Stimulated activated CD8-positive, alpha-beta memory T cell treated with anti-CD3 and anti-CD28 coated beads, Interleukin-7, amount 100 ng/mL, for 1 hour (primary cell): ENCODE results near the gene SHOX.

Source experiments
- DNase-seq, 2 donors: peaks; one replicate each; pipeline ENCODE4 v3.0.0-alpha.2; 2020; ENCODE audit warnings: low read depth in 2 of 2

SHOX gene

DNA sequence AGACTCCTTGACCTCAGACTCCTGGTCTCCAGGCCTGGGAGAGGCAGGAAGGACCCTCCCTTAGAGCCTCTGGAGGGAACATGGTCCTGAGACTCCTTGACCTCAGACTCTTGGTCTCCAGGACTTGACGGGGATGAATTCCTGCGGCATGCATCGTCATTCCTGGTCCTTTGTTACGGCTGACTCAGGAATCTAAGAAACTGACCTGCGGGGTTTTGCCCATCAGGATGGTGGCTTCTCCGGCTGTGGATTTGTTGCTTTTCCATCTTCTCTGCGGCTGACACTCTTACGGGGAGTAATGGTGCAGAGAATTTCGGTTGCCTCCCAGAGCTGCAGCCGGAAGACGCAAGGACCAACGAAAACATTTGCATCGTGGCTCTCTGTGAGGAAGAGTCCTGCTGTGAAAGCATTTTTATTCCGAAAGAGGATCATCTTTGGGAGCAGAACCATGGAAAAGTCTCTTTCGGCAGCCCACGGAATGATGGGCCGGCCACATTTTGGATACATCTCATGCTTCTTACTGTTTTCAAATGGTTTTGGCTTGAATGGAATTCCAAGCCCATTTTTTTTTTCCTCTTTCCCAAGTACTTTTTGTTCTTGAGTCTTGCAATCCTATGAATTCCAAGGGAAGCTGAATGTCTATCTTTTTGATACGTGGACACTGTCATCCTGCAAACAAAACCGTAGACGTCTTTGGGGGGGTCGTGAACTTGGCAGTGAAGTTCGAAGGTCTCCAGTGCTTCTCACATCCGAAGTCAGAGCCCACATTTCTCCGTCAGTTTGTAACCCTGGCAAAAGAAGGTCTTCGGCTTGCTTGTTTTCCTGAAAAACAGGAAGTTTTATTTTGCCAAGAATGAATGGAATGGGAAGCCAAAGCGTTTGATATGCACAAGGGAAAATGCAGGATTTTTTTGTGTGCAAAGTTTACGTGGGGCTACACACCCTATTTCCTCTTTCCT lies 36.5 kb downstream of the SHOX start:
- no peak for DNase-seq

- no peak for DNase-seq
Measured at GRCh38 chrX:670645-671044, 40.1 kb downstream of the SHOX start.

- DNase-seq = no peak
Measured at GRCh38 chrX:672931-673330, 42.3 kb downstream of the SHOX start.

DNA sequence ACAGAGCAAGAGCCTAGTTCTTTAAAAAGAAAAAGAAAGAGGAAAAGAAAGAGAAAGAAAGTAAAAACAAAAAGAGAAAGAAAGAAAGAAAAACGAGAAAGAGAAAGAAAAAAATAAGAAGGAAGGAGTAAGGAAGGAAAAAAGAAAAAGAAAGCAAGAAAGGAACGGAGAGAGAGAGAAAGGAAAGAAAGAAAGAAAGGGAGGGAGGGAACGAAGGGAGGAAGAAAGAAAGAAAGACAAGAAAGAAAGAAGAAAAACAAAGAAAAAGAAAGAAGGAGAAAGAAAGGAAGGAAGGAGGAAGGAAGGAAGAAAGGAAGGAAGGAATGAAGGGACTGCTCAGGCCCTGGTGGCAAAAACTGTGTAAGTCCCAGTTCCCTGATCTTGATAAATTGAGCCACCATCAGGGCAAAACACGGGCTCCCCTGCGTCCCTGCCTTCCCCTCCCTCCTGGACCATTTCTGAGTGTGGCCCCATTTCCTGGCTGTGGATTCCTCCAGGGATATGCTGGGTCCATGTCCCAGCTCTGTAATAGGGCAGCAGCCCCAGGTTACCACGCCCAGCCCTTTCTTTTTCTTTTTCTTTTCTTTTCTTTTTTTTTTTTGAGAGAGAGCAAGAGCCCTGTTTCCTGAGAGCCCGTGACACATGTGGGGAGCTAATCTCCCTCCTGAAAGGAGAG lies 44.8 kb downstream of the SHOX start:
- no peak for DNase-seq

DNA sequence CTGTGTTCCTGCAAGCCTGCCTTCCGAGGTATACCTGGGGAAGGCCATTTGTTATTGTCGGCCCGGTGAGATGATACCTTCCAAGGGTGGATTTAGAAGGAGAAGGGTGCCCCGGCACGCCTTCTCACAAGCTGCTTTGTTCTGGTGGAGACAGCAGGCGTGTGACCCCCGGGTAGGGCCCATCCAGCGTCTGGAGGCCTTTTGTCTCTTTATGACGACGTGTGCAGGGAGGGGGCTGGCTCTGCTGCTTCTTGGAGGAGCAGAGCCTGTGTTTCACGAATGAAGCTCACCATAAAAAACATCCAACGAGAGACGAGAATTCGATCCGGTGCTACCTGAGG lies 45.3 kb downstream of the SHOX start:
- no peak for DNase-seq

GRCh38 chrX:677376-677775 lies 46.8 kb downstream of the SHOX start:
- no peak for DNase-seq

GRCh38 chrX:679291-679979 lies 48.8 kb downstream of the SHOX start:
- DNase-seq = no peak

GRCh38 chrX:680062-680461 lies 49.5 kb downstream of the SHOX start:
- DNase-seq = no peak

DNA sequence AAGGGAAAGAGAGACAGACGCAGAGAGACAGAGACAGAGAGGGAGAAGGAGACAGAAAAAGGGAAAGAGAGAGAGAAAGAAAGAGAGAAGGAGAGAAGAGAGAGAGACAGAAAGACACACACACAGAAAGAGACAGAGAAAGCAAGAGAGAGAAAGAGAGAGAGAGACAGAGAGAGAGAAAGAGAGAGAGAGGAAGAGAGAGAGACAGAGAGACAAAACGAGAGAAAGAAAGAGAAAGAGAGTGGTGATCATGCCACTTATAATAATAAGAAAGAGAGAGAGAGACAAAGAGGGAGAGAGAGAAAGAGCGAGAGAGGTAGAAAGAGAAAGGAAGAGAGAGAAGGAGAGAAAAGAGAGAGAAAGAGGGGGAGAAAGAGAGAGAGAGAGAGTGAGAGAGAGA lies 51.4 kb downstream of the SHOX start:
- DNase-seq = no peak

DNA sequence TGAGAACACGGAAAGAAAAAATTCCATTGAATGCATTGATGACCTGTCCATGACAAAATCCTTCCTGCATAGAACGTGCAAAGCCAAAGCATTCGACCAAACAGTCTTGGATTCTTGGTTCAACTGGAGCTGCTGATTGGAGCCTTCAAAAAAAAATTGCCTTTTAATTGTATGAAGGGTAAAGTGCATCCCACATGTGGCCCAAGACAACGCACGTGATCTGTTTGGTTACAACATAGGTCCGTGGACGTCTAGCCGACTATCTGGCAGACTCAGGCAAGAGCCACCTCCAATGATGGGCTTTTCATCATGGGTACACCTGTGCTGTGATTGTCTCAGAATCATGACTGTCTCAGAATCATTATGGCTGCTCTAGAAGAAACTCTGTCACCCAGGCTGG lies 52.3 kb downstream of the SHOX start:
- DNase-seq = no peak

GRCh38 chrX:683576-683975 lies 53.0 kb downstream of the SHOX start:
- DNase-seq = no peak

DNA sequence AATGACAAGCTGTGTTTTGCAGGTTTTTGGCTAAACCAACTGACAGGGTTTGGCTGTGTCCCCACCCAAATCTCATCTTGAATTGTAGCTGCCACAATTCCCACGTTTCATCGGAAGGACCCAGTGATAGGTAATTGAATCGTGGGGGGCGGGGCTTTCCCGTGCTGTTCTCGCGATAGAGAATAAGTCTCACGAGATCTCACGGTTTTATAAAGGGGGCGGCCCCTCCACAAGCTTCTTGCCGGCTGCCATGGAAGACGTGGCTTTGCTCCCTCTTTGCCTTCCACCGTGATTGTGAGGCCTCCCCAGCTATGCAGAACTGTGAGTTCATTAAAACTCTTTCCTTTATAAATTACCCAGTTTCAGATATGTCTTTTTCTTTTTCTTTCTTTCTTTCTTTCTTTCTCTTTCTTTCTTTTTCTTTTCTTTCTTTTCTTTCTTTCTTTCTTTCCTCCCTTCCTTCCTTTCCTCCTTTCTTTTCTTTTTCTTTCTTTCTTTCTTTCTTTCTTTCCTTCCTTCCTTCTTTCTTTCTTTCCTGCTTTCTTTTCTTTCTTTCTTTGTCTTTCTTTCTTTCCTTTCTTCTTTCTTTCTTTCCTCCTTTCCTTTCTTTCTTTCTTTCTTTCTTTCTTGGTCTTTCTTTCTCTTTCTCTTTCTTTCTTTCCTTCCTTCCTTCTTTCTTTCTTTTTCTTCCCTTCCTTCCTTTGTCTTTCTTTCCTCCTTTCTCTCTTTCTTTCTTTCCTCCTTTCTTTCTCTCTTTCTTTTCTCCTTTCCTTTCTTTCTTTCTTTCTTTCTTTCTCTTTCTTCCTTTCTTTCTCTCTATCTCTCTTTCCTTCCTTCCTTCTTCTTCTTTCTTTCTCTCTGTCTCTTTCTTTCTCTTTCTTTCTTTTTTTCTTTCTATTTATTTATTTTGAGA lies 54.8 kb downstream of the SHOX start:
- no peak for DNase-seq

DNA sequence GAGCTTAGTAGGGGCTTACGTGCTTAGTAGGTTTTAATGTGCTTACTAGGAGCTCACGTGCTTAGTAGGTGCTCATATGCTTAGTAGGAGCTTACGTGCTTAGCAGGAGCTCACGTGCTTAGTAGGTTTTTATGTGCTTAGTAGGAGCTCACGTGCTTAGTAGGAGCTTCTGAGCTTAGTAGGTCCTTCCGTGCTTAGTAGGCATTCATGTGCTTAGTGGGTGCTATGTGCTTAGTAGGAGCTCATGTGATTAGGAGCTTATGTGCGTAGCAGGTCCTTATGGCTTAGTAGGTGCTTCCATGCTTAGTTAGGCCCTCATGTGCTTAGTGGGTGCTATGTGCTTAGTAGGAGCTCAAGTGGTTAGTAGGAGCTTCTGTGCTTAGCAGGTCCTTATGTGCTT lies 59.4 kb downstream of the SHOX start:
- no peak for DNase-seq

DNA sequence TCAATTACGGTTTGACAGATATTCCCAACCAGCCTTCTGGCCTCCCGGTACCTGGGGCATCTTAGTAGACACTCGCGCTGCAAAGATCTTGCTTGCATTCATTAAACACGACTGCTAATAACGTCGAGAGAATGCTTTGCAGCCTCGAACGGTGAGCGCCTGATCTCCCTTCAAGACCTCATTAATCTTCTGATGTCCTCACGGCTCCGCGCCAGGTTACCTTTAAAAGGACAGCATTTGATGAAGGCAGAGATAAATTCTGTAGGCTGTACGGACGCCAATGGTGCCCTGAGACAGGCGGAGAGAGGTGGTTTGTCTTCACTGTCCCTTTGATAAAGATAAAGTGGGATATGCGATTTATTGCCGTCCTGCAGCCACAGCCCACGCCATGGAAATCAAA lies 64.2 kb downstream of the SHOX start:
- no peak for DNase-seq

DNA sequence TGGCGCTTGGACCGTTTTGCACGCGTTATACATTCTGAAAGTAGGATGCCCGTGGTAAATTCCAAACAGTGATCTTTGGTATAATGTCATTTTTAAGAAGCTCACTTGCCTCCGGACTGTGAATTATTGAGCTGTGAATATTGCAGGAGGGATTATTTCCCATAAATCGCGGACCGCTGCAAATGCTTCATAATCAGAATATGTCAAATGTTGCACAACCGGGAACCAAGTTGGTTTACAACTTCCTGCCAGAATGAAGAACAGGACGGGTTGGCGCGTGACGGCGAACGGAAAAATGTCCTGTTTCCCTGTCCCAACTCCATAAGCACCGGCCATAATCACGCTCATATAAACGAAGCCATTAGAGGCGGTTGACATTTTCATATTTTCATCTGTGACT lies 67.6 kb downstream of the SHOX start:
- DNase-seq = no peak

- no peak for DNase-seq
Measured at GRCh38 chrX:700936-701335, 70.3 kb downstream of the SHOX start.

- no peak for DNase-seq
Measured at GRCh38 chrX:701673-702072, 71.1 kb downstream of the SHOX start.

DNA sequence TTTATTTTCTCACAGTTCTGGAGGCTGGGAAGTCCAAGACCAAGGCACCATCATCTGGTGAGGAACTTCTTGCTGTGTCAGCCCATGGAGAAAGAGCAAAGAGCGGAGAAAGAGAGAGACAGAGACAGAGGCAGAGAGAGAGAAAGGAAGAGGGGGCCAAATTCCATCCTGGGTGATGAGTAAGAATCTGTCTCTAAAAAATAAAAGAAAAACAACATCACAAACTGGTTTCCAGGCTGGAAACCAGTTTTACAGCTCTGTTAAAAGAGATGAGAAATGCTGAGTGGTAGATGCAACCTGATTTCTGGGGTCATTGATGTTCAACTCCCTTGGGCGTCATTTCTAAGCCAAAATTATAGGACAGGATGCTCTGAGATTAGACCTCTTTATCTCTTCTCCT lies 72.9 kb downstream of the SHOX start:
- DNase-seq = no peak

DNA sequence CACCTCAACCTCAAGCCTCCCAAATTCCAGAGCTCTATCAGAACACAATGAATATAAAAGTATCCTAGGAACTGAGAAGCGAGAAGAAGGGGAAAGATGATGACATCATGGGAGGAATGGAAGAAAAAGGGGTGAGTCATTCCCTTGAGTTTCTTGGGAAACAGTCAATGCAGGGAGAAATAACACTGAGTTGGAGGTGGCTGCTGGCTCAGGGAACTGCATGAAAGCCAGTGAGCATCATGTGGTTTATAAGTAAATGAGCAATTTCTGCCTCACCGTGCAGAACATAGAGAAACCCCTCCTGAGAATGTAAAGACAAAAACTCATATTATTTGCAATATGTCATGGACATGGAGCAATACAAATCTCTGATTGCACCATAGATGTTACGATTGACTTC lies 73.3 kb downstream of the SHOX start:
- no peak for DNase-seq
